GM12878 (cell line): ENCODE measurements around the gene CZIB. TPM values are rescaled to one million over a fixed set of nuclear protein-coding genes. Genes with fewer than 3 reads are reported as not detected.
A peak's percentile ranks its signal among the peaks of the same experiment; 100 is the strongest.

ENCODE experiments used
- BHLHE40 ChIP-seq, 2 experiments: fragments of 450-650 bp in 1 of 2; IDR thresholded peaks; 2 replicates each; pipeline ENCODE4 v1.6.1; 2011 to 2017; ENCODE audit warnings: low read depth in 2 of 2, borderline replicate concordance in 1 of 2, improper control_type of control experiment in 1 of 2, low read length in 1 of 2, mild to moderate bottlenecking in 1 of 2
- CBX3 ChIP-seq: fragments of 200-600 bp; sonication (generic); IDR thresholded peaks from 2 replicates; pipeline ENCODE4 v1.6.1; 2016; ENCODE audit warnings: low read depth, borderline replicate concordance
- CEBPB ChIP-seq, 2 experiments: fragments of 150-350 bp in 1 of 2; IDR thresholded peaks; 2 replicates each; pipeline ENCODE4 v1.6.1; 2012 to 2014; ENCODE audit warnings: low read depth in 2 of 2, low read length in 2 of 2, borderline replicate concordance in 1 of 2, inconsistent platforms in 1 of 2
- CHD1 ChIP-seq: IDR thresholded peaks from 2 replicates; pipeline ENCODE4 v1.6.1; 2012; ENCODE audit warnings: low read depth, low read length, improper control_type of control experiment
- CHD4 ChIP-seq: fragments of 200-600 bp; sonication (generic); IDR thresholded peaks from 2 replicates; pipeline ENCODE4 v1.6.1; 2016; ENCODE audit warnings: mild to moderate bottlenecking
- CREM ChIP-seq: IDR thresholded peaks from 2 replicates; pipeline ENCODE4 v1.6.1; 2014; ENCODE audit warnings: antibody characterized with exemption, low read depth
- DPF2 ChIP-seq: fragments of 450-650 bp; IDR thresholded peaks from 2 replicates; pipeline ENCODE4 v1.6.1; 2017; ENCODE audit warnings: mild to moderate bottlenecking
- FOXK2 ChIP-seq: fragments of 450-650 bp; IDR thresholded peaks from 2 replicates; pipeline ENCODE4 v1.6.1; 2017; ENCODE audit warnings: mild to moderate bottlenecking, moderate library complexity
- FOXM1 ChIP-seq: IDR thresholded peaks from 2 replicates; pipeline ENCODE4 v1.6.1; 2012; ENCODE audit warnings: low read depth, mild to moderate bottlenecking, inconsistent platforms, low read length, moderate library complexity
- JUND ChIP-seq: IDR thresholded peaks from 2 replicates; pipeline ENCODE4 v1.6.1; 2012; ENCODE audit warnings: low read depth, mild to moderate bottlenecking, low read length, improper control_type of control experiment, moderate library complexity
- MTA2 ChIP-seq: fragments of 450-650 bp; IDR thresholded peaks from 2 replicates; pipeline ENCODE4 v1.6.1; 2016; ENCODE audit warnings: low read depth, mild to moderate bottlenecking, moderate library complexity
- MTA3 ChIP-seq: IDR thresholded peaks from 2 replicates; pipeline ENCODE4 v1.6.1; 2012; ENCODE audit warnings: low read length, inconsistent platforms, borderline replicate concordance
- NBN ChIP-seq: fragments of 450-650 bp; IDR thresholded peaks from 2 replicates; pipeline ENCODE4 v1.6.1; 2016
- NR2F1 ChIP-seq: fragments of 450-650 bp; conservative IDR thresholded peaks from 2 replicates; pipeline ENCODE4 v1.6.1; 2017; ENCODE audit warnings: mild to moderate bottlenecking
- RBBP5 ChIP-seq: fragments of 200-600 bp; sonication (generic); conservative IDR thresholded peaks from 2 replicates; pipeline ENCODE4 v1.6.1; 2016
- RFX5 ChIP-seq: IDR thresholded peaks from 2 replicates; pipeline ENCODE4 v1.6.1; 2011; ENCODE audit warnings: low read depth, low read length, improper control_type of control experiment
- SMAD5 ChIP-seq: IDR thresholded peaks from 2 replicates; pipeline ENCODE4 v1.6.1; 2016; ENCODE audit warnings: antibody characterized with exemption, low read depth
- SMARCA5 ChIP-seq: fragments of 450-650 bp; IDR thresholded peaks from 2 replicates; pipeline ENCODE4 v1.6.1; 2017; ENCODE audit warnings: mild to moderate bottlenecking
- SREBF1 ChIP-seq: IDR thresholded peaks from 2 replicates; pipeline ENCODE4 v1.6.1; 2012; ENCODE audit warnings: mild to moderate bottlenecking, low read length
- SREBF2 ChIP-seq: IDR thresholded peaks from 2 replicates; pipeline ENCODE4 v1.6.1; 2012; ENCODE audit warnings: mild to moderate bottlenecking, low read length
- YBX1 ChIP-seq: fragments of 450-650 bp; IDR thresholded peaks from 2 replicates; pipeline ENCODE4 v1.6.1; 2016; ENCODE audit warnings: antibody characterized with exemption
- polyA plus RNA-seq, 11 experiments: library from polyadenylated mRNA; depleted of rRNA in 4 of 11; unstranded in 6 of 11; stranded (reverse) in 5 of 11; fragments of >200 nt; fragmentation: Nextera tagmentation in 4 of 11; fragmentation: Illumina TruSeq in 1 of 11; extraction: Ambion mirVana in 4 of 11; extraction: Trizol in 1 of 11; gene quantifications; 1 replicate in 1 of 11; 2 replicates in 10 of 11; pipeline versions ENCODE4 v1.2.1 to v1.2.3, GENCODE V29; 2011 to 2016; ENCODE audit warnings: inconsistent platforms in 2 of 11, missing spikeins in 2 of 11, low read depth in 1 of 11
- total RNA-seq, 4 experiments: library from RNA; depleted of rRNA in 3 of 4; stranded (reverse); fragments of >200 nt in 3 of 4; fragmentation: Illumina TruSeq in 1 of 4; extraction: Trizol in 1 of 4; gene quantifications; 2 replicates each; pipeline versions ENCODE4 v1.2.1 to v1.2.3, GENCODE V29; 2013 to 2021
- TF ChIP-seq, protein P1 (sequence below): IDR thresholded peaks from 2 replicates; pipeline ENCODE4 v1.6.1; 2011; ENCODE audit warnings: mild to moderate bottlenecking, low read depth, low read length, moderate library complexity; ENCODE audit not compliant: insufficient replicate concordance
- TF ChIP-seq, protein P2 (sequence below): fragments of 150-350 bp; IDR thresholded peaks from 2 replicates; pipeline ENCODE4 v1.6.1; 2014; ENCODE audit warnings: mild to moderate bottlenecking, low read depth, low read length
- TF ChIP-seq, protein P3 (sequence below): IDR thresholded peaks from 2 replicates; pipeline ENCODE4 v1.6.1; 2012; ENCODE audit warnings: low read depth, low read length, improper control_type of control experiment
- TF ChIP-seq, protein P4 (sequence below): IDR thresholded peaks from 2 replicates; pipeline ENCODE4 v1.6.1; 2011; ENCODE audit warnings: borderline replicate concordance, low read depth, mild to moderate bottlenecking, moderate library complexity, low read length; ENCODE audit not compliant: insufficient read depth, poor library complexity, severe bottlenecking

Gene CZIB
- total and polyA plus RNA-seq, 10 of the 15 experiments (the other 5 are each of a cell fraction or from before 2014, with no cell fraction given) = 36.1 to 68.3 (median 50.4) TPM

DNA sequence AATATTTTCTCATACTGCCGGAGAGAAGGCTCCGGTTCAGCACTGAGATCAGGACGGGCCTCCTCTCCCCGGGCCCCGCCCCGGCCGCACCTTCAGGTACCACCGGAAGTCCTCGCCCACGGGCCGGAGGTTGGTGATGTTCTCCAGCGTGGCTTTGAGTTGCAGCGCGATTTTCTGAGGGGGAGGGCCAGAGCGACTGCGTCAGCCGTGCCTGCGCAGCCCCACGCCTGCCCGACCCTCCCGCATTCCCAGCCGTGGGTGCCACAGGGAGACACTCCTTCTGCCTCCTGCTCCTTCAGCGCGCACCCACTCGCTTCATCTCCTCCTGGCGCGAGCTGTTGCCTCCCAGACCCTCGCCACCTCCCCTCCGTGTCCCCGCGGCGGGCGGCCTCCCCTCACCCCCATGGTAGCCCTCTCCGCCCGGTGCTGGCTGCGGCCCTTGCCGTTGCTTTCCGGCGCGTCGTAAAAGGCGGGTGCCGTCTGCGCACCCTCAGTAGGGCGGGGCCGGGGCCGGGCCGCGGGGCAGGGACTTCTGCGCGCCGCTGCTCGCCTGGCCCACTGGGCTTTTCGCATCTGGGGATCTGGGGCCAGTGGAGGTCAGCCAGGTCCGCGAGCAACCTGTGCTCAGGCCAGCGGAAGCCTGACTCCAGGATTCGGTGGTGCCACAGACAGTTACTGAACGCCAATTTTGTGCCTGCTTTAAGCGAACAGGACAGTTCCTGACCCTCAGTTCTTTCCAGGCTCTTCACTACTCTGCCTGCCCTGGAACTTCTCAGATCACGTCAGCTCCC, at the start of gene CZIB (continued):
- TF ChIP-seq CEBPB (IDR thresholded peaks at IDR 0.05; ENCODE audit: borderline replicate concordance in 1 of 2, low read depth in 2 of 2, low read length in 2 of 2) = no peak
- no peak for TF ChIP-seq MTA3
- no peak for TF ChIP-seq SREBF2
- TF ChIP-seq MTA2 = no peak; the same call in 1 of the 2 replicates
- peak; percentile 91 for TF ChIP-seq NR2F1
- TF ChIP-seq SMAD5 = peak; percentile 86; the same call in 1 of the 2 replicates
- TF ChIP-seq, protein P1, sequence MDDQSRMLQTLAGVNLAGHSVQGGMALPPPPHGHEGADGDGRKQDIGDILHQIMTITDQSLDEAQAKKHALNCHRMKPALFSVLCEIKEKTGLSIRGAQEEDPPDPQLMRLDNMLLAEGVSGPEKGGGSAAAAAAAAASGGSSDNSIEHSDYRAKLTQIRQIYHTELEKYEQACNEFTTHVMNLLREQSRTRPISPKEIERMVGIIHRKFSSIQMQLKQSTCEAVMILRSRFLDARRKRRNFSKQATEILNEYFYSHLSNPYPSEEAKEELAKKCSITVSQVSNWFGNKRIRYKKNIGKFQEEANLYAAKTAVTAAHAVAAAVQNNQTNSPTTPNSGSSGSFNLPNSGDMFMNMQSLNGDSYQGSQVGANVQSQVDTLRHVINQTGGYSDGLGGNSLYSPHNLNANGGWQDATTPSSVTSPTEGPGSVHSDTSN = no peak
- TF ChIP-seq, protein P2, sequence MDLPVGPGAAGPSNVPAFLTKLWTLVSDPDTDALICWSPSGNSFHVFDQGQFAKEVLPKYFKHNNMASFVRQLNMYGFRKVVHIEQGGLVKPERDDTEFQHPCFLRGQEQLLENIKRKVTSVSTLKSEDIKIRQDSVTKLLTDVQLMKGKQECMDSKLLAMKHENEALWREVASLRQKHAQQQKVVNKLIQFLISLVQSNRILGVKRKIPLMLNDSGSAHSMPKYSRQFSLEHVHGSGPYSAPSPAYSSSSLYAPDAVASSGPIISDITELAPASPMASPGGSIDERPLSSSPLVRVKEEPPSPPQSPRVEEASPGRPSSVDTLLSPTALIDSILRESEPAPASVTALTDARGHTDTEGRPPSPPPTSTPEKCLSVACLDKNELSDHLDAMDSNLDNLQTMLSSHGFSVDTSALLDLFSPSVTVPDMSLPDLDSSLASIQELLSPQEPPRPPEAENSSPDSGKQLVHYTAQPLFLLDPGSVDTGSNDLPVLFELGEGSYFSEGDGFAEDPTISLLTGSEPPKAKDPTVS = no peak
- peak; percentile 84 for TF ChIP-seq CREM
- no peak for TF ChIP-seq FOXK2
- no peak for TF ChIP-seq JUND
- TF ChIP-seq NBN = peak; percentile 95
- TF ChIP-seq RBBP5 = no peak
- TF ChIP-seq, protein P3, sequence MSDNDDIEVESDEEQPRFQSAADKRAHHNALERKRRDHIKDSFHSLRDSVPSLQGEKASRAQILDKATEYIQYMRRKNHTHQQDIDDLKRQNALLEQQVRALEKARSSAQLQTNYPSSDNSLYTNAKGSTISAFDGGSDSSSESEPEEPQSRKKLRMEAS = peak; percentile 63; the same call in 1 of the 2 replicates
- TF ChIP-seq CBX3 = no peak
- TF ChIP-seq SREBF1 = 0 out of 2 replicates have a peak, but pooled peaks have one; percentile 19
- TF ChIP-seq YBX1 = no peak
- peak; percentile 71; the same call in 1 of the 2 replicates for TF ChIP-seq SMARCA5
- peak; percentile 76 for TF ChIP-seq DPF2
- TF ChIP-seq, protein P4, sequence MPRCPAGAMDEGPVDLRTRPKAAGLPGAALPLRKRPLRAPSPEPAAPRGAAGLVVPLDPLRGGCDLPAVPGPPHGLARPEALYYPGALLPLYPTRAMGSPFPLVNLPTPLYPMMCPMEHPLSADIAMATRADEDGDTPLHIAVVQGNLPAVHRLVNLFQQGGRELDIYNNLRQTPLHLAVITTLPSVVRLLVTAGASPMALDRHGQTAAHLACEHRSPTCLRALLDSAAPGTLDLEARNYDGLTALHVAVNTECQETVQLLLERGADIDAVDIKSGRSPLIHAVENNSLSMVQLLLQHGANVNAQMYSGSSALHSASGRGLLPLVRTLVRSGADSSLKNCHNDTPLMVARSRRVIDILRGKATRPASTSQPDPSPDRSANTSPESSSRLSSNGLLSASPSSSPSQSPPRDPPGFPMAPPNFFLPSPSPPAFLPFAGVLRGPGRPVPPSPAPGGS = no peak
- no peak for TF ChIP-seq FOXM1
- TF ChIP-seq BHLHE40 (IDR thresholded peaks at IDR 0.05; ENCODE audit: borderline replicate concordance in 1 of 2, low read depth in 2 of 2, low read length in 1 of 2) = peak in 1 of 2 experiments; percentile 71; a peak in 1 of 4 replicates
- no peak for TF ChIP-seq CHD4
- TF ChIP-seq RFX5 = no peak
- TF ChIP-seq CHD1 = no peak
